K562 (cell line): ENCODE results near the gene CSAD. TPM values are rescaled to one million over a fixed set of nuclear protein-coding genes. Genes with fewer than 3 reads are reported as not detected.
A peak's percentile ranks its signal among the peaks of the same experiment; 100 is the strongest.

Experiments used
- ATAC-seq: fragments of 200-7000 bp; cut with Tn5 transposase; 3 replicates; pipeline ENCODE4 v1.9.1; 2020; ENCODE audit warnings: moderate library complexity
- BruUV-seq: library from RNA; stranded (reverse); fragments of 400-500 nt; replicated peaks from 2 replicates; lab custom pipeline; 2021; lab: Mats Ljungman, UMichigan
- CTCF ChIA-PET: fragments of 300-600 bp; formaldehyde crosslinking; extraction: SDS; loops from one replicate; lab custom pipeline; 2021; ENCODE audit warnings: low intra/inter-chr PET ratio; lab: Yijun Ruan, JAX
- POLR2A ChIA-PET: fragments of 300-600, 350-650 bp; sonication (Branson Sonifier 250); formaldehyde crosslinking; extraction: SDS; loops from one replicate; lab custom pipeline; 2021; ENCODE audit warnings: antibody characterized with exemption, inconsistent platforms; lab: Yijun Ruan, JAX
- DNase-seq, 4 experiments: peaks; one replicate each; pipeline versions ENCODE4 v3.0.0 to v3.0.0-alpha.2; 2011 to 2018; ENCODE audit warnings: low spot score in 3 of 4, mixed read lengths in 3 of 4; ENCODE audit errors: extremely low read depth in 1 of 4
- FAIRE-seq: peaks from 2 replicates; lab custom pipeline; 2011; peaks lifted over from hg19 to GRCh38; lab: Jason Lieb, UNC
- H2AFZ ChIP-seq: 2 replicates; pipeline ENCODE4 v1.6.0; 2011; ENCODE audit warnings: low read depth, low read length, control low read depth, inconsistent platforms
- H3K27ac ChIP-seq: fragments of 200-600 bp; 3 replicates; pipeline ENCODE4 v1.8.0; 2011; ENCODE audit warnings: low read depth, mild to moderate bottlenecking, control low read depth, inconsistent platforms, low read length, moderate library complexity, mixed read lengths; ENCODE audit errors: extremely low read depth
- H3K27me3 ChIP-seq, 2 experiments: fragments of 300-600 bp in 1 of 2; 2 replicates in 1 of 2; 3 replicates in 1 of 2; pipeline versions ENCODE4 v1.6.0 to v1.8.0; 2011; ENCODE audit warnings: inconsistent platforms in 2 of 2, low read length in 2 of 2, mild to moderate bottlenecking in 1 of 2, mixed read lengths in 1 of 2, moderate library complexity in 1 of 2; ENCODE audit not compliant: control insufficient read depth in 2 of 2, insufficient read depth in 2 of 2
- H3K36me3 ChIP-seq: fragments of 300-600 bp; 3 replicates; pipeline ENCODE4 v1.8.0; 2011; ENCODE audit warnings: mild to moderate bottlenecking, low read length, inconsistent platforms; ENCODE audit not compliant: control insufficient read depth, insufficient read depth
- H3K4me1 ChIP-seq, 2 experiments: fragments of 200-600 bp in 1 of 2; replicated peaks in 1 of 2; 2 replicates in 1 of 2; 3 replicates in 1 of 2; pipeline versions ENCODE4 v1.5.1 to v1.8.0; 2011; ENCODE audit warnings: inconsistent platforms in 2 of 2, low read length in 2 of 2, mild to moderate bottlenecking in 1 of 2, mixed read lengths in 1 of 2, moderate library complexity in 1 of 2; ENCODE audit not compliant: control insufficient read depth in 2 of 2, insufficient read depth in 2 of 2
- H3K4me2 ChIP-seq: 2 replicates; pipeline ENCODE4 v1.6.1; 2011; ENCODE audit warnings: low read length, control low read depth, inconsistent platforms, mixed read lengths; ENCODE audit not compliant: insufficient read depth
- H3K4me3 ChIP-seq: fragments of 200-600 bp; sonication (generic), shearing (Covaris generic); 2 replicates; pipeline ENCODE4 v1.5.1; 2016; ENCODE audit warnings: control low read depth, inconsistent platforms
- H3K79me2 ChIP-seq: fragments of 200-600 bp; 3 replicates; pipeline ENCODE4 v1.8.0; 2011; ENCODE audit warnings: low read length, inconsistent platforms; ENCODE audit not compliant: control insufficient read depth, insufficient read depth
- H3K9ac ChIP-seq, 2 experiments: 2 replicates each; pipeline versions ENCODE4 v1.6.0 to v1.6.1; 2011; ENCODE audit warnings: low read depth in 2 of 2, low read length in 2 of 2, control low read depth in 1 of 2, inconsistent platforms in 1 of 2, mild to moderate bottlenecking in 1 of 2, mixed read lengths in 1 of 2; ENCODE audit not compliant: insufficient read depth in 1 of 2
- H3K9me1 ChIP-seq: one replicate; pipeline ENCODE4 v1.6.0; 2011; ENCODE audit warnings: inconsistent platforms, mild to moderate bottlenecking, low read length, moderate library complexity; ENCODE audit not compliant: control insufficient read depth, insufficient read depth
- H3K9me3 ChIP-seq: replicated peaks from 2 replicates; pipeline ENCODE4 v1.5.1; 2011; ENCODE audit warnings: low read depth, low read length, inconsistent platforms; ENCODE audit not compliant: control insufficient read depth, insufficient read depth
- H4K20me1 ChIP-seq: replicated peaks from 2 replicates; pipeline ENCODE4 v1.6.1; 2011; ENCODE audit warnings: low read length, inconsistent platforms, mixed read lengths; ENCODE audit not compliant: control insufficient read depth, insufficient read depth
- DDX20 ChIP-seq: fragments of 450-650 bp; IDR thresholded peaks from 2 replicates; pipeline ENCODE4 v1.6.1; 2016; ENCODE audit warnings: missing genetic modification characterization, low read depth, mild to moderate bottlenecking, missing compliant biosample characterization, moderate library complexity
- DNMT1 ChIP-seq: fragments of 450-650 bp; IDR thresholded peaks from 2 replicates; pipeline ENCODE4 v1.6.1; 2016; ENCODE audit warnings: antibody characterized with exemption, mild to moderate bottlenecking
- DPF2 ChIP-seq: fragments of 450-650 bp; IDR thresholded peaks from 2 replicates; pipeline ENCODE4 v1.6.1; 2016
- EP300 ChIP-seq: IDR thresholded peaks from 2 replicates; pipeline ENCODE4 v1.6.1; 2012; ENCODE audit warnings: low read length, improper control_type of control experiment
- HMBOX1 ChIP-seq: sonication (generic); IDR thresholded peaks from 2 replicates; pipeline ENCODE4 v1.6.1; 2016
- NCOA2 ChIP-seq, 2 experiments: fragments of 450-650 bp; IDR thresholded peaks; 2 replicates each; pipeline ENCODE4 v1.6.1; 2018; ENCODE audit warnings: mild to moderate bottlenecking in 2 of 2, moderate library complexity in 1 of 2; ENCODE audit not compliant: partially characterized antibody in 2 of 2
- NFE2L1 ChIP-seq: fragments of 450-650 bp; IDR thresholded peaks from 2 replicates; pipeline ENCODE4 v1.6.1; 2016; ENCODE audit warnings: missing genetic modification characterization, low read depth, mild to moderate bottlenecking, missing compliant biosample characterization, moderate library complexity, borderline replicate concordance
- ZNF354B ChIP-seq: fragments of 250-450 bp; sonication (Bioruptor Pico); IDR thresholded peaks from 2 replicates; pipeline ENCODE4 v1.4.0; 2020
- WGBS: fragments of 100-300 bp; shearing (Covaris generic); methylation state at CpG from one replicate; pipeline ENCODE4 v1.1.6; 2016; ENCODE audit warnings: low coverage, mixed read lengths; ENCODE audit not compliant: insufficient coverage; ENCODE audit errors: missing lambda C conversion rate; 5-methylcytosine and 5-hydroxymethylcytosine counted together
- in situ Hi-C: fragments of 300-500 bp; cut with MboI; formaldehyde crosslinking; loops from 4 replicates; pipeline ENCODE4 v1.15.0; 2018; ENCODE audit warnings: inconsistent platforms, mixed read lengths
- intact Hi-C: fragments of 100-400 bp; cut with micrococcal nuclease; formaldehyde crosslinking; loops from 2 replicates; pipeline ENCODE4 v1.14.2; 2022
- polyA plus RNA-seq, 8 experiments: library from polyadenylated mRNA; depleted of rRNA in 4 of 8; stranded (reverse) in 5 of 8; unstranded in 3 of 8; fragments of >200 nt; fragmentation: Nextera tagmentation in 2 of 8; fragmentation: Illumina TruSeq in 1 of 8; extraction: Ambion mirVana in 2 of 8; extraction: Trizol in 1 of 8; gene quantifications; 2 replicates each; pipeline versions ENCODE4 v1.2.1 to v1.2.3, GENCODE V29; 2011 to 2014; ENCODE audit warnings: inconsistent platforms in 1 of 8, missing spikeins in 1 of 8
- total RNA-seq, 7 experiments: library from RNA; depleted of rRNA in 6 of 7; stranded (reverse); fragments of >200 nt in 6 of 7; fragmentation: Illumina TruSeq in 2 of 7; extraction: Trizol in 2 of 7; gene quantifications; 2 replicates each; pipeline versions ENCODE4 v1.2.1 to v1.2.3, GENCODE V29; 2011 to 2021; ENCODE audit warnings: low replicate concordance in 1 of 7
- TF ChIP-seq, protein P1 (sequence below): fragments of 450-650 bp; formaldehyde crosslinking; conservative IDR thresholded peaks from 2 replicates; pipeline ENCODE4 v1.4.0; 2022; ENCODE audit warnings: mild to moderate bottlenecking, missing genetic modification characterization
- TF ChIP-seq, protein P2 (sequence below): fragments of 250-450 bp; sonication (Bioruptor Pico); IDR thresholded peaks from 2 replicates; pipeline ENCODE4 v1.5.0; 2021

The CSAD gene
- total and polyA plus RNA-seq, 9 of the 15 experiments (the other 6 are each of a cell fraction or from before 2014, with no cell fraction given), result 1.8 to 19.6 (median 8.1) TPM

GRCh38 chr12:53193985-53194716 is 13.4 kb upstream of the CSAD start:
- DNase-seq (no peak), ATAC-seq (no peak), FAIRE-seq (no peak)
- H3K27me3 ChIP-seq, result no peaks in the 10 kb centered on the region
- no peak overlapping the region for H2AFZ ChIP-seq
- intact Hi-C loops, result no loop called here
- no peaks in the 10 kb centered on the region for H3K9me3 ChIP-seq
- ChIA-PET CTCF (no interaction called here), POLR2A (interaction anchor here (0.5 to 1.9 kb wide), 3 partner anchors 7 to 307 kb away, joined by 3 to 8 read pairs (median 4); partner anchors contain the start of genes ITGB7 and TARBP2)
- peak overlapping the region in 1 of 2 experiments; percentile 23; a peak in 1 of 4 replicates for H3K9ac ChIP-seq
- WGBS, result 34% methylated on average over 11 of the region's 11 CpGs
- BruUV-seq, result no TSS peak
- no peaks in the 10 kb centered on the region for H3K79me2 ChIP-seq
- peaks cover 7% of the 10 kb centered on the region; the same call in 1 of the 3 replicates for H3K36me3 ChIP-seq
- H3K9me1 ChIP-seq, result no peaks in the 10 kb centered on the region
- peaks cover 4% of the 10 kb centered on the region; the same call in 1 of the 2 replicates for H4K20me1 ChIP-seq
- no peak overlapping the region for H3K4me3 ChIP-seq
- H3K4me2 ChIP-seq, result no peak overlapping the region
- peaks cover 9 to 21% of the 10 kb centered on the region in 2 experiments; a peak in 3 of 5 replicates for H3K4me1 ChIP-seq
- in situ Hi-C loops, result no loop called here
- H3K27ac ChIP-seq, result no peak overlapping the region
- TF ChIP-seq DDX20 (tag), result no peak
- no peak for TF ChIP-seq HMBOX1
- TF ChIP-seq, protein P1, sequence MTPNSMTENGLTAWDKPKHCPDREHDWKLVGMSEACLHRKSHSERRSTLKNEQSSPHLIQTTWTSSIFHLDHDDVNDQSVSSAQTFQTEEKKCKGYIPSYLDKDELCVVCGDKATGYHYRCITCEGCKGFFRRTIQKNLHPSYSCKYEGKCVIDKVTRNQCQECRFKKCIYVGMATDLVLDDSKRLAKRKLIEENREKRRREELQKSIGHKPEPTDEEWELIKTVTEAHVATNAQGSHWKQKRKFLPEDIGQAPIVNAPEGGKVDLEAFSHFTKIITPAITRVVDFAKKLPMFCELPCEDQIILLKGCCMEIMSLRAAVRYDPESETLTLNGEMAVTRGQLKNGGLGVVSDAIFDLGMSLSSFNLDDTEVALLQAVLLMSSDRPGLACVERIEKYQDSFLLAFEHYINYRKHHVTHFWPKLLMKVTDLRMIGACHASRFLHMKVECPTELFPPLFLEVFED (CRISPR knock-in tag), result no peak
- no peak for TF ChIP-seq DNMT1
- no peak for TF ChIP-seq NCOA2 (IDR thresholded peaks at IDR 0.05; ENCODE audit: partially characterized antibody in 2 of 2)
- TF ChIP-seq, protein P2, sequence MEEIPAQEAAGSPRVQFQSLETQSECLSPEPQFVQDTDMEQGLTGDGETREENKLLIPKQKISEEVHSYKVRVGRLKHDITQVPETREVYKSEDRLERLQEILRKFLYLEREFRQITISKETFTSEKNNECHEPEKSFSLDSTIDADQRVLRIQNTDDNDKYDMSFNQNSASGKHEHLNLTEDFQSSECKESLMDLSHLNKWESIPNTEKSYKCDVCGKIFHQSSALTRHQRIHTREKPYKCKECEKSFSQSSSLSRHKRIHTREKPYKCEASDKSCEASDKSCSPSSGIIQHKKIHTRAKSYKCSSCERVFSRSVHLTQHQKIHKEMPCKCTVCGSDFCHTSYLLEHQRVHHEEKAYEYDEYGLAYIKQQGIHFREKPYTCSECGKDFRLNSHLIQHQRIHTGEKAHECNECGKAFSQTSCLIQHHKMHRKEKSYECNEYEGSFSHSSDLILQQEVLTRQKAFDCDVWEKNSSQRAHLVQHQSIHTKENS (CRISPR knock-in tag), result no peak
- no peak for TF ChIP-seq NFE2L1 (tag)
- no peak for TF ChIP-seq ZNF354B
- no peak for TF ChIP-seq DPF2
- TF ChIP-seq EP300, result no peak
